Cerebellar nuclear complex (tissue), 1 donor: Measurements from ENCODE around the gene ADGRB2.

Experiments used
- DNase-seq, 2 experiments: peaks; one replicate each; lab custom pipeline; 2025; lab: John Stamatoyannopoulos, UW

The ADGRB2 gene

GRCh38 chr1:31679091-31679490 lies 85.0 kb downstream of the ADGRB2 start:
- DNase-seq = no peak

- no peak for DNase-seq
Observed at GRCh38 chr1:31678681-31679080, 85.5 kb downstream of the ADGRB2 start.

- DNase-seq = no peak
Observed at GRCh38 chr1:31677949-31678348, 86.2 kb downstream of the ADGRB2 start.

- DNase-seq = no peak
Observed at GRCh38 chr1:31677401-31677800, 86.7 kb downstream of the ADGRB2 start.
